K562 (cell line): ENCODE results near the gene HLA-DMB. TPM values are rescaled to one million over a fixed set of nuclear protein-coding genes. Genes with fewer than 3 reads are reported as not detected.

ENCODE experiments used
- ATAC-seq: fragments of 200-7000 bp; cut with Tn5 transposase; 3 replicates; pipeline ENCODE4 v1.9.1; 2020; ENCODE audit warnings: moderate library complexity
- BruUV-seq: library from RNA; stranded (reverse); fragments of 400-500 nt; replicated peaks from 2 replicates; lab custom pipeline; 2021; lab: Mats Ljungman, UMichigan
- CTCF ChIA-PET: fragments of 300-600 bp; formaldehyde crosslinking; extraction: SDS; loops from one replicate; lab custom pipeline; 2021; ENCODE audit warnings: low intra/inter-chr PET ratio; lab: Yijun Ruan, JAX
- POLR2A ChIA-PET: fragments of 300-600, 350-650 bp; sonication (Branson Sonifier 250); formaldehyde crosslinking; extraction: SDS; loops from one replicate; lab custom pipeline; 2021; ENCODE audit warnings: antibody characterized with exemption, inconsistent platforms; lab: Yijun Ruan, JAX
- DNase-seq, 4 experiments: peaks; one replicate each; pipeline versions ENCODE4 v3.0.0 to v3.0.0-alpha.2; 2011 to 2018; ENCODE audit warnings: low spot score in 3 of 4, mixed read lengths in 3 of 4; ENCODE audit errors: extremely low read depth in 1 of 4
- FAIRE-seq: peaks from 2 replicates; lab custom pipeline; 2011; peaks lifted over from hg19 to GRCh38; lab: Jason Lieb, UNC
- H2AFZ ChIP-seq: 2 replicates; pipeline ENCODE4 v1.6.0; 2011; ENCODE audit warnings: low read depth, low read length, control low read depth, inconsistent platforms
- H3K27ac ChIP-seq: fragments of 200-600 bp; 3 replicates; pipeline ENCODE4 v1.8.0; 2011; ENCODE audit warnings: low read depth, mild to moderate bottlenecking, control low read depth, inconsistent platforms, low read length, moderate library complexity, mixed read lengths; ENCODE audit errors: extremely low read depth
- H3K27me3 ChIP-seq, 2 experiments: fragments of 300-600 bp in 1 of 2; 2 replicates in 1 of 2; 3 replicates in 1 of 2; pipeline versions ENCODE4 v1.6.0 to v1.8.0; 2011; ENCODE audit warnings: inconsistent platforms in 2 of 2, low read length in 2 of 2, mild to moderate bottlenecking in 1 of 2, mixed read lengths in 1 of 2, moderate library complexity in 1 of 2; ENCODE audit not compliant: control insufficient read depth in 2 of 2, insufficient read depth in 2 of 2
- H3K36me3 ChIP-seq: fragments of 300-600 bp; 3 replicates; pipeline ENCODE4 v1.8.0; 2011; ENCODE audit warnings: mild to moderate bottlenecking, low read length, inconsistent platforms; ENCODE audit not compliant: control insufficient read depth, insufficient read depth
- H3K4me1 ChIP-seq, 2 experiments: fragments of 200-600 bp in 1 of 2; replicated peaks in 1 of 2; 2 replicates in 1 of 2; 3 replicates in 1 of 2; pipeline versions ENCODE4 v1.5.1 to v1.8.0; 2011; ENCODE audit warnings: inconsistent platforms in 2 of 2, low read length in 2 of 2, mild to moderate bottlenecking in 1 of 2, mixed read lengths in 1 of 2, moderate library complexity in 1 of 2; ENCODE audit not compliant: control insufficient read depth in 2 of 2, insufficient read depth in 2 of 2
- H3K4me2 ChIP-seq: 2 replicates; pipeline ENCODE4 v1.6.1; 2011; ENCODE audit warnings: low read length, control low read depth, inconsistent platforms, mixed read lengths; ENCODE audit not compliant: insufficient read depth
- H3K4me3 ChIP-seq: fragments of 200-600 bp; sonication (generic), shearing (Covaris generic); 2 replicates; pipeline ENCODE4 v1.5.1; 2016; ENCODE audit warnings: control low read depth, inconsistent platforms
- H3K79me2 ChIP-seq: fragments of 200-600 bp; 3 replicates; pipeline ENCODE4 v1.8.0; 2011; ENCODE audit warnings: low read length, inconsistent platforms; ENCODE audit not compliant: control insufficient read depth, insufficient read depth
- H3K9ac ChIP-seq, 2 experiments: 2 replicates each; pipeline versions ENCODE4 v1.6.0 to v1.6.1; 2011; ENCODE audit warnings: low read depth in 2 of 2, low read length in 2 of 2, control low read depth in 1 of 2, inconsistent platforms in 1 of 2, mild to moderate bottlenecking in 1 of 2, mixed read lengths in 1 of 2; ENCODE audit not compliant: insufficient read depth in 1 of 2
- H3K9me1 ChIP-seq: one replicate; pipeline ENCODE4 v1.6.0; 2011; ENCODE audit warnings: inconsistent platforms, mild to moderate bottlenecking, low read length, moderate library complexity; ENCODE audit not compliant: control insufficient read depth, insufficient read depth
- H3K9me3 ChIP-seq: replicated peaks from 2 replicates; pipeline ENCODE4 v1.5.1; 2011; ENCODE audit warnings: low read depth, low read length, inconsistent platforms; ENCODE audit not compliant: control insufficient read depth, insufficient read depth
- H4K20me1 ChIP-seq: replicated peaks from 2 replicates; pipeline ENCODE4 v1.6.1; 2011; ENCODE audit warnings: low read length, inconsistent platforms, mixed read lengths; ENCODE audit not compliant: control insufficient read depth, insufficient read depth
- CTBP1 ChIP-seq: fragments of 450-650 bp; IDR thresholded peaks from 2 replicates; pipeline ENCODE4 v1.6.1; 2016; ENCODE audit warnings: borderline replicate concordance
- ESRRB ChIP-seq: fragments of 250-450 bp; sonication (Bioruptor Pico); IDR thresholded peaks from 2 replicates; pipeline ENCODE4 v1.5.0; 2020; ENCODE audit warnings: mild to moderate bottlenecking, moderate library complexity, borderline replicate concordance
- GABPB1 ChIP-seq: sonication (generic); formaldehyde crosslinking; IDR thresholded peaks from 2 replicates; pipeline ENCODE4 v1.8.0; 2022; ENCODE audit warnings: mild to moderate bottlenecking, missing genetic modification reagents
- LCOR ChIP-seq: sonication (generic); formaldehyde crosslinking; IDR thresholded peaks from 2 replicates; pipeline ENCODE4 v1.8.0; 2022; ENCODE audit warnings: mild to moderate bottlenecking, missing genetic modification reagents
- PCBP2 ChIP-seq: fragments of 200-400 bp; formaldehyde crosslinking; IDR thresholded peaks from 2 replicates; pipeline ENCODE4 v1.6.1; 2018; ENCODE audit warnings: low read length, low read depth, mild to moderate bottlenecking, moderate library complexity; ENCODE audit not compliant: poor library complexity, severe bottlenecking
- PTRF ChIP-seq: fragments of 450-650 bp; IDR thresholded peaks from 2 replicates; pipeline ENCODE4 v1.6.1; 2016; ENCODE audit warnings: mild to moderate bottlenecking, missing genetic modification characterization, missing compliant biosample characterization
- SIN3A ChIP-seq, 2 experiments: fragments of 150-350 bp in 1 of 2; IDR thresholded peaks; 2 replicates each; pipeline ENCODE4 v1.6.1; 2011 to 2016; ENCODE audit warnings: borderline replicate concordance in 2 of 2, low read depth in 2 of 2, low read length in 2 of 2, mild to moderate bottlenecking in 2 of 2, moderate library complexity in 2 of 2; ENCODE audit not compliant: control insufficient read depth in 1 of 2
- XRCC3 ChIP-seq: fragments of 450-650 bp; IDR thresholded peaks from 2 replicates; pipeline ENCODE4 v1.6.1; 2017; ENCODE audit warnings: mild to moderate bottlenecking, moderate library complexity
- ZKSCAN3 ChIP-seq: fragments of 250-450 bp; sonication (Bioruptor Pico); IDR thresholded peaks from 2 replicates; pipeline ENCODE4 v1.4.0; 2020
- ZNF280A ChIP-seq: fragments of 450-650 bp; IDR thresholded peaks from 2 replicates; pipeline ENCODE4 v1.6.1; 2018; ENCODE audit warnings: mild to moderate bottlenecking, low read depth; ENCODE audit not compliant: partially characterized antibody
- WGBS: fragments of 100-300 bp; shearing (Covaris generic); methylation state at CpG from one replicate; pipeline ENCODE4 v1.1.6; 2016; ENCODE audit warnings: low coverage, mixed read lengths; ENCODE audit not compliant: insufficient coverage; ENCODE audit errors: missing lambda C conversion rate; 5-methylcytosine and 5-hydroxymethylcytosine counted together
- in situ Hi-C: fragments of 300-500 bp; cut with MboI; formaldehyde crosslinking; loops from 4 replicates; pipeline ENCODE4 v1.15.0; 2018; ENCODE audit warnings: inconsistent platforms, mixed read lengths
- intact Hi-C: fragments of 100-400 bp; cut with micrococcal nuclease; formaldehyde crosslinking; loops from 2 replicates; pipeline ENCODE4 v1.14.2; 2022
- polyA plus RNA-seq, 8 experiments: library from polyadenylated mRNA; depleted of rRNA in 4 of 8; stranded (reverse) in 5 of 8; unstranded in 3 of 8; fragments of >200 nt; fragmentation: Nextera tagmentation in 2 of 8; fragmentation: Illumina TruSeq in 1 of 8; extraction: Ambion mirVana in 2 of 8; extraction: Trizol in 1 of 8; gene quantifications; 2 replicates each; pipeline versions ENCODE4 v1.2.1 to v1.2.3, GENCODE V29; 2011 to 2014; ENCODE audit warnings: inconsistent platforms in 1 of 8, missing spikeins in 1 of 8
- total RNA-seq, 7 experiments: library from RNA; depleted of rRNA in 6 of 7; stranded (reverse); fragments of >200 nt in 6 of 7; fragmentation: Illumina TruSeq in 2 of 7; extraction: Trizol in 2 of 7; gene quantifications; 2 replicates each; pipeline versions ENCODE4 v1.2.1 to v1.2.3, GENCODE V29; 2011 to 2021; ENCODE audit warnings: low replicate concordance in 1 of 7
- TF ChIP-seq, protein P1 (sequence below): fragments of 450-650 bp; formaldehyde crosslinking; IDR thresholded peaks from 2 replicates; pipeline ENCODE4 v1.4.0; 2020; ENCODE audit warnings: mild to moderate bottlenecking, moderate library complexity
- TF ChIP-seq, protein P2 (sequence below): sonication (generic); formaldehyde crosslinking; IDR thresholded peaks from 2 replicates; pipeline ENCODE4 v1.8.0; 2022; ENCODE audit warnings: mild to moderate bottlenecking, missing genetic modification reagents

The HLA-DMB gene
- total and polyA plus RNA-seq, 9 of the 15 experiments (the other 6 are each of a cell fraction or from before 2014, with no cell fraction given) = 0.38 TPM; not detected in 8

DNA sequence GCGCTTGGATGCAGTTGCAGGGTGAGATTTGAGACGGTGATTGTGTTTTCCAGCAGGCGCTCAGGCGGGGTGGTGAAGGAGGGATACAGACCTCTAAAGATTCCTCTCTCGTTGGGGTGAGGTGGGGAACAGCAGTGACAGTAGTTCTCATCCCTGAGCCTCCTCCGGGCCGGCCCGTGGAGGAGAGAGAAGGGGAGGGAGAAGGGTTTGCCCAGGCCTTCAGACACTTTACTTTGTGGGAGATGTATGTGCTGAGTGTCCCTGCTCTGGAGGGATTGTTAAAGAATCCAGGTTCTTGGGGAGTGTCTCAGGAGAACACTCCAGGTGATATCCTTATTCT lies 45.9 kb downstream of the HLA-DMB start:
- CTCF ChIA-PET = no interaction called here
- peaks cover 0 to 8% of the 10 kb centered on the region in 2 experiments; a peak in 2 of 5 replicates for H3K4me1 ChIP-seq
- H3K27me3 ChIP-seq = peaks cover 40 to 41% of the 10 kb centered on the region in 2 experiments
- in situ Hi-C loops (no loop called here), intact Hi-C loops (no loop called here)
- H4K20me1 ChIP-seq = no peaks in the 10 kb centered on the region
- H3K4me3 ChIP-seq = no peak overlapping the region
- no peaks in the 10 kb centered on the region for H3K79me2 ChIP-seq
- no peak overlapping the region for H3K27ac ChIP-seq
- POLR2A ChIA-PET = interaction anchor here (0.8 to 0.9 kb wide), 2 partner anchors 77 to 79 kb away, joined by 4 read pairs; no protein-coding TSS in a partner anchor
- H3K9me3 ChIP-seq = no peaks in the 10 kb centered on the region
- ATAC-seq = no peak
- WGBS = 7% methylated on average over 8 of the region's 8 CpGs
- H2AFZ ChIP-seq = no peak overlapping the region
- TF ChIP-seq PTRF = no peak
- TF ChIP-seq, protein P1, sequence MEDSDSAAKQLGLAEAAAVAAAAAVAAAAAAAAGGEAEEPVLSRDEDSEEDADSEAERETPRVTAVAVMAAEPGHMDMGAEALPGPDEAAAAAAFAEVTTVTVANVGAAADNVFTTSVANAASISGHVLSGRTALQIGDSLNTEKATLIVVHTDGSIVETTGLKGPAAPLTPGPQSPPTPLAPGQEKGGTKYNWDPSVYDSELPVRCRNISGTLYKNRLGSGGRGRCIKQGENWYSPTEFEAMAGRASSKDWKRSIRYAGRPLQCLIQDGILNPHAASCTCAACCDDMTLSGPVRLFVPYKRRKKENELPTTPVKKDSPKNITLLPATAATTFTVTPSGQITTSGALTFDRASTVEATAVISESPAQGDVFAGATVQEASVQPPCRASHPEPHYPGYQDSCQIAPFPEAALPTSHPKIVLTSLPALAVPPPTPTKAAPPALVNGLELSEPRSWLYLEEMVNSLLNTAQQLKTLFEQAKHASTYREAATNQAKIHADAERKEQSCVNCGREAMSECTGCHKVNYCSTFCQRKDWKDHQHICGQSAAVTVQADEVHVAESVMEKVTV (CRISPR knock-in tag) = no peak
- TF ChIP-seq, protein P2, sequence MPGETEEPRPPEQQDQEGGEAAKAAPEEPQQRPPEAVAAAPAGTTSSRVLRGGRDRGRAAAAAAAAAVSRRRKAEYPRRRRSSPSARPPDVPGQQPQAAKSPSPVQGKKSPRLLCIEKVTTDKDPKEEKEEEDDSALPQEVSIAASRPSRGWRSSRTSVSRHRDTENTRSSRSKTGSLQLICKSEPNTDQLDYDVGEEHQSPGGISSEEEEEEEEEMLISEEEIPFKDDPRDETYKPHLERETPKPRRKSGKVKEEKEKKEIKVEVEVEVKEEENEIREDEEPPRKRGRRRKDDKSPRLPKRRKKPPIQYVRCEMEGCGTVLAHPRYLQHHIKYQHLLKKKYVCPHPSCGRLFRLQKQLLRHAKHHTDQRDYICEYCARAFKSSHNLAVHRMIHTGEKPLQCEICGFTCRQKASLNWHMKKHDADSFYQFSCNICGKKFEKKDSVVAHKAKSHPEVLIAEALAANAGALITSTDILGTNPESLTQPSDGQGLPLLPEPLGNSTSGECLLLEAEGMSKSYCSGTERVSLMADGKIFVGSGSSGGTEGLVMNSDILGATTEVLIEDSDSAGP = no peak
- no peak for TF ChIP-seq PCBP2
- no peak for TF ChIP-seq ZNF280A
- no peak for TF ChIP-seq ESRRB
- no peak for TF ChIP-seq LCOR (CRISPR knock-in tag)
- TF ChIP-seq XRCC3 = no peak
- TF ChIP-seq GABPB1 (CRISPR knock-in tag) = no peak
- no peak for TF ChIP-seq ZKSCAN3 (CRISPR knock-in tag)
- no peak for TF ChIP-seq SIN3A (IDR thresholded peaks at IDR 0.05; ENCODE audit: borderline replicate concordance in 2 of 2, control insufficient read depth in 1 of 2, low read depth in 2 of 2, low read length in 2 of 2)
- no peak for TF ChIP-seq CTBP1
- H3K9ac ChIP-seq = no peak overlapping the region
- FAIRE-seq = no peak
- no peaks in the 10 kb centered on the region for H3K36me3 ChIP-seq
- DNase-seq = no peak
- H3K4me2 ChIP-seq = no peak overlapping the region
- BruUV-seq = no TSS peak
- H3K9me1 ChIP-seq = no peaks in the 10 kb centered on the region
